Suprapubic skin (tissue), 4 donors: ENCODE data around the gene CCDC63.

ENCODE experiments used
- CTCF ChIP-seq, 2 donors: fragments of 200-600 bp in 1 of 2; fragments of 450-650 bp in 1 of 2; sonication (generic) in 1 of 2; IDR thresholded peaks; one replicate each; pipeline ENCODE4 v1.5.1; 2016 to 2019; ENCODE audit warnings: antibody characterized with exemption in 2 of 2, mild to moderate bottlenecking in 1 of 2, moderate library complexity in 1 of 2
- EP300 ChIP-seq: sonication (generic); formaldehyde crosslinking; IDR thresholded peaks from one replicate; pipeline ENCODE4 v1.6.1; 2017; ENCODE audit warnings: antibody characterized with exemption
- POLR2A ChIP-seq, 2 donors: fragments of 450-650 bp; IDR thresholded peaks; one replicate each; pipeline ENCODE4 v1.6.1; 2017; ENCODE audit warnings: antibody characterized with exemption in 2 of 2, mild to moderate bottlenecking in 2 of 2, moderate library complexity in 2 of 2
- POLR2AphosphoS5 ChIP-seq, 3 donors: sonication (generic); formaldehyde crosslinking; IDR thresholded peaks; one replicate each; pipeline ENCODE4 v1.6.1; 2017; ENCODE audit warnings: antibody characterized with exemption in 3 of 3

GRCh38 chr12:110906985-110907384, 60.2 kb downstream of the CCDC63 start:
- TF ChIP-seq EP300 (no peak), CTCF (IDR thresholded peaks at IDR 0.05) (no peak), POLR2A (IDR thresholded peaks at IDR 0.05) (no peak), POLR2AphosphoS5 (IDR thresholded peaks at IDR 0.05) (no peak)
